ENCODE measurements around the gene PSEN1. TPM values are rescaled to one million over a fixed set of nuclear protein-coding genes. Genes with fewer than 3 reads are reported as not detected.

Gene PSEN1
- total and polyA plus RNA-seq, 10 of the 15 experiments (the other 5 are each of a cell fraction or from before 2014, with no cell fraction given), result 8.9 to 32.3 (median 21.8) TPM

- Histone ChIP-seq H3K4me1 (ENCODE audit: control insufficient read depth, insufficient read depth, low read length) (no peaks in the 10 kb centered on the region; the same call in 1 of the 2 replicates), H3K79me2 (ENCODE audit: control insufficient read depth, insufficient read depth, low read length) (no peaks in the 10 kb centered on the region), H3K4me2 (ENCODE audit: control insufficient read depth, insufficient read depth) (no peak overlapping the region), H3K36me3 (ENCODE audit: control insufficient read depth in 2 of 2, insufficient read depth in 2 of 2, low read length in 1 of 2) (no peaks in the 10 kb centered on the region), H3K27me3 (replicated peaks in 1 of 2; ENCODE audit: control insufficient read depth in 2 of 2, insufficient read depth in 2 of 2, low read length in 1 of 2) (no peaks in the 10 kb centered on the region; a peak in 1 of 4 replicates), H4K20me1 (ENCODE audit: control insufficient read depth, insufficient read depth) (no peaks in the 10 kb centered on the region), H3K9ac (ENCODE audit: control insufficient read depth, insufficient read depth, low read length) (no peak overlapping the region), H3K4me3 (no peak overlapping the region), H3K27ac (ENCODE audit: control insufficient read depth, insufficient read depth) (no peak overlapping the region), H3K9me3 (replicated peaks; ENCODE audit: control insufficient read depth, insufficient read depth, low read length) (no peaks in the 10 kb centered on the region), H2AFZ (ENCODE audit: control insufficient read depth, low read depth, low read length) (no peak overlapping the region)
- intact Hi-C loops (cut with micrococcal nuclease; ENCODE audit: unreplicated experiment), result no loop called here
- CTCF ChIA-PET, result interaction anchor here (0.8 kb wide), 1 partner anchor 30 kb away, joined by 3 read pairs; no protein-coding TSS in a partner anchor
- DNase-seq (ENCODE audit: low read depth, low spot score) (no peak), FAIRE-seq (no peak), ATAC-seq (no peak)
- WGBS (ENCODE audit: insufficient coverage, insufficient replicate concordance, low lambda C conversion rate, missing lambda C conversion rate), result 66% methylated on average over 15 of the region's 15 CpGs
- TF ChIP-seq BHLHE40 (IDR thresholded peaks at IDR 0.05; ENCODE audit: borderline replicate concordance in 1 of 2, low read depth in 2 of 2, low read length in 1 of 2) (no peak), PAX5 (IDR thresholded peaks at IDR 0.05; ENCODE audit: borderline replicate concordance, low read depth, low read length) (no peak), ZBTB4 (CRISPR knock-in tag; IDR thresholded peaks at IDR 0.05) (no peak), SPI1 (IDR thresholded peaks at IDR 0.05; ENCODE audit: borderline replicate concordance, insufficient read depth, low read depth, low read length) (no peak), ZNF622 (IDR thresholded peaks at IDR 0.05) (no peak), ZNF207 (IDR thresholded peaks at IDR 0.05; ENCODE audit: borderline replicate concordance) (no peak), GATAD2B (conservative IDR thresholded peaks at IDR 0.05; ENCODE audit: low read depth) (no peak), IKZF1 (conservative IDR thresholded peaks at IDR 0.05) (no peak), NKRF (conservative IDR thresholded peaks at IDR 0.05) (no peak), CREM (IDR thresholded peaks at IDR 0.05; ENCODE audit: low read depth) (no peak), POLR2AphosphoS2 (IDR thresholded peaks at IDR 0.05; ENCODE audit: low read depth, low read length) (no peak), ZNF24 (IDR thresholded peaks at IDR 0.05) (no peak), RB1 (IDR thresholded peaks at IDR 0.05; ENCODE audit: borderline replicate concordance) (no peak), SIN3A (IDR thresholded peaks at IDR 0.05; ENCODE audit: low read depth, low read length) (no peak), CHD2 (IDR thresholded peaks at IDR 0.05; ENCODE audit: borderline replicate concordance, low read depth, low read length) (no peak), HDAC6 (IDR thresholded peaks at IDR 0.05; ENCODE audit: unreplicated experiment) (no peak), ESRRA (IDR thresholded peaks at IDR 0.05; ENCODE audit: low read length) (no peak), POLR2A (IDR thresholded peaks at IDR 0.05; ENCODE audit: low read depth, low read length) (no peak), HDAC2 (IDR thresholded peaks at IDR 0.05) (no peak), ATF3 (IDR thresholded peaks at IDR 0.05; ENCODE audit: borderline replicate concordance, extremely low read depth, low read depth, low read length) (no peak)
- POLR2A ChIA-PET, result no interaction called here
- in situ Hi-C loops (cut with MboI), result no loop called here
- BruUV-seq (replicated peaks), result no TSS peak
- RAD21 ChIA-PET (ENCODE audit: unreplicated experiment), result no interaction called here
- SMC1A ChIA-PET (ENCODE audit: uncharacterized antibody, unreplicated experiment), result no interaction called here
Measured at GRCh38 chr14:73261520-73262426, 125.5 kb downstream of the PSEN1 start.

Measured in GM12878 (cell line).